HG02610 (cell line): ENCODE measurements around the gene SDR42E2.
"Not testable (repeated sequence)": the region's sequence is repeated elsewhere in the genome, so short reads cannot be mapped to it uniquely, and the experiment has no call there.

Experiments
- ATAC-seq: cut with Tn5 transposase; IDR thresholded peaks from one replicate; pipeline ENCODE4 v1.9.1; 2021; ENCODE audit warnings: mild to moderate bottlenecking, moderate library complexity; ENCODE audit not compliant: unreplicated experiment

Gene SDR42E2

DNA sequence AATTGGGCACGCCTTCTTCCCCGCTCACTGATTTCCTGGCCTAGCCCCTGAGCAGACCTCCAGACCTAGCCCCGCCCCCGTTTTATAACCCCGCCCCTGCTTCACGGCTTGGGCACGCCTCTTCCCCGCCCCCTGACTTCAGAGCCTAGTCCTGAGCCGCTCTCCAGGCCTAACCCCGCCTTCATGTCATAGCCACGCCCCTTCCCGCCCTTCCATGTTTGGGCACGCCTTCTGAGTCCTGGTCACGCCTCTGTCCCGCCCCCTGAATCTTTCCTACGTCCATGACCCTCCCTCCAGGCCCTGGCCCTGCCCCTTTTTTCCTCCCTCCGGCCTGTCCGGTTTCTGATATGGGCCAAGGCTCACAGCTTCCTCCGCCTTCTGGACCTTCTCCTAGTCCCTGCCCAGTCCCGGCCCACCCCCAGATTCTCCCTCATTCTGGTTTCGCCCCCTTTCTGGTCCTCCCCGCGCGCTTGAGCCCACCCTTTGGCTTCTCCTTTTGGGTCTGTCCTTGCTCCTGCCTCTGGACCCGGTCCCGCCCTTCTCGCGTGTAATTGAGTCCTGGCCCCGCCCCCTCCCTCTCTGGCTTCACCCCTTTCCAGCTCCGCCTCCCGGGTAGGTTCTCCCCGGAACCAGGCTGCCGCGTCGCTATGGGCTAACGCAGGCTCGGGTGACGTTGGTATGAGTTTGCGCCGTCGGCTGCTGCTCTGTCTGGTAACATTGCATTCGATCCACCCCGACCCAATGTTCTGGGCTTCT is 28.6 kb downstream of the SDR42E2 start:
- peak; percentile 48 for ATAC-seq

DNA sequence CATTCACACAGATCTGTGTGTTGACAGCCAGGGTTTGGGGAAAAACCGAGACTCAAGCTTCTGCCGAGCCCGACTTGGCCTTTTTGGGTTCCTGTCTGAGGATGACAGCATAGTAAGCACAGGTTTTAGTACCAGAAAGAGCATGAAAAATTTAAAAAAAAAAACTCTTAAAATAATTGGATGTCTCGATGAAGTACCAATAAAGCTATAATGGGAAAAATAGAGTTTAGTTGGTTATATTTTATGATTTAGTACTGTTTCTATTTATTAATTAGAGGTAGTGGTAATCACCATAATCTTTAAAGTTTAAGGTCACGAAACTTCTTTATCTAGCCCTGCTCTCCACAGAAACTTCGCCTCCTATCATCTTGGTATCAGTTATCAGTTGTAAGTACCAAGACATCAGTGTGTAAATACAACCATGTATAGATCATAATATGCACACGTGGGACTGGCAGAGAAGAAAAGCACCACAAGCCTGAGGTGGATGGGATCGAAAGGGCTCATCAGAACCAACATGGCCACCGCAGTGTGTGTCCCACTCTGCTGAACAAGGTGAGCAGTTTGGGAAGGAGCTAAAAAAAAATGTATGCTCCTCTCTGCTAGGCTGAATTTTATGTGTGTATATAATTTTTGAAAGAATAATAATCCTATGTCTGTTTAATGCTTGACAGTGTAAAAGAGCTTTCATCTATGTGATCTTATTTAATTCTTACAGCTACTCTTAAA is 29.4 kb downstream of the SDR42E2 start:
- ATAC-seq: no peak

DNA sequence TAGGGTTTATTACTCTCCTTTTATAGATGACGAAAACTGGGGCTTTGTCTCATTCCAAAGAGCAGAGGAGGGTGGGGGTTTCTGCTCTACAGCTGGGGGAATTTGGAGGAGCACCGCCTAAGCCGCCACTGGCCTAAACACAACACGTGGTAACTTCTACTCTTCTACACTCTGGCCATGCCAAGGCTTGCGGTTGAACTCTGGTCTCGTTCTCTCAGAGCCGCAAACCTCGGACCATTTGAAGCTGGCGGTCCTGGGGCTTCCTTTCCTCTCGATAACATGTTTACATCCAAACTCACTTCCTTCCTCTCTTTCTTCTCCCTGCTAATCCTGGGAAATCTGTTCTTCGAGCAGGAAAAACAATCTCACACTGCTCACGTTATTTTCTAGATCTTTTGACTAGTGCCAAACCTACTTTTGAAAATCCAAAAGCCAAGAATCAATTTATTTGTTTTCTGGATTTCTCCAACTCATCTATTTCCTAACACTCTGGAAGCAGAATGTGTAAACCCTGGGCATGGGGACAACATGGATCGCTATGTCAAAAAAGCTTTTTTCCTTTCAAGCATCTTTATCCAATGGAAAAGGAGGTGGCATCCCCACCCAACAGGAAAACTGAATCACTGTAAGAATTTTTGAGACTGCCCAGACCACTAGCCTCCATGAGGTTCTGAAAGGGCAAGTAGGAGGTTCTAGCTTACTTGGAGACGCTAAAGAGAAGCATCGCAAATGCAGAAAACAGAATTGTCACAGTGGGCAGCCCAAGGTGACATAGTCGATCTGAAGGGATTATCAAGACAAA is 30.2 kb downstream of the SDR42E2 start:
- ATAC-seq: peak; percentile 18

DNA sequence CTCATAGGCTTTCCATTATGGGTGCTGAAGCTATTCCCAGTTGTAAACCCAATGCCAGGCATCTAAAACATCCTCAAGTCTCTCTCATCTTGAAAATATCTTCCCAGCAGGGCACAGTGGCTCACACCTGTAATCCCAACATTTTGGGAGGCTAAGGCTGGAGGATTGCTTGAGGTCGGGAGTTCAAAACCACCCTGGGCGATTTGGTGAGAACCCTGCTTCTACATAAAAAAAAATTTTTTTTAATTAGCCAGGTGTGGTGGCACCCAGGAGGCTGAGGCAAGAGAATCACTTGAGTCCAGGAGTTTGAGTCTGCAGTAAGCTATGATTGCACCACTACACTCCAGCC is 30.7 kb downstream of the SDR42E2 start:
- no peak for ATAC-seq

DNA sequence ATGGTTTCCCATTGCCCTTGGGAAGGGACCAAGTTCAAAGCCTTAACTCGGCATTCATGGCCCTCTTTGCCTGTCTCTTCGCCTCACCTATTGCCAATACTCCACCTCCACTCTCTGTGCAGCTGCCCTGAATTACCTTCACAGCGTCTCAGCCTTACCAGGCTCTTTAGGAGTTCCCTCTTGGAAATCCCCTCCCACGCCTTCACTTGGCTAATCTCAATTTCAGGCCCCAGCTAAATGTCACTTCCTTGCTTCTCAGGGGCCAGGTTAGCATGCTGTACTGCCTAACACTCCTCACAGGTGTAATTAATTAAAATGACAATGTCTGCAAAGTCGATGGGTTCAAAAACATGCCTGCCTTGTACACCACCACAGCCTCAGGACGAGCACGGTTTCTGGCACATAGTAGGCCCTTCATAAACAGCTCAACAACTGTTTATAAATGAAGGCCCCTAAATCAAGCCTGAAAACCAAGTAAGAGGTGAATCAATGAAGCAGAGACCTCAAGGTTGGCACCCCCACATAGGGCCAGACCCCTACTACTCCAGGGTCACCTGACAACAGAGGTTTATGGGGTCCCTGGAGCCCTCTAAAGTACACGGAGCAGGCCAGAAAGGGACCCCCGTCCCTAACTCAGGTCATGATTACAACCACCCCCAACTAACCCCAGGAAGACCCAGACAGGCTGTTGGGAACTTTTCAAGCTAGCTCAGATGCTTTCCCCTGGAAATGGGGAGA is 32.6 kb downstream of the SDR42E2 start:
- ATAC-seq: no peak

DNA sequence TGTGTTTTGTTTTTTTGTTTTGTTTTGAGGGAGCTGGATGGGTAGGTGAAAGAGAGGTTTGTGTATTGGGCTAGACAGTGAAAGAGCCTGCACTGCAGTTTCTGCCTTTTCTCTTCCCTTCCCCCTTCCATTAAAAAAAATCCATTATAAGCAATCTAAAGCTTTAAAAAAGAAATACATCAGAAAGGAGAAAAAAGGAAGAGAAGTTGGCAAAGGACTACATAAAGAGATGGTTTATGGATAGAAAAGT is 33.1 kb downstream of the SDR42E2 start:
- no peak for ATAC-seq

DNA sequence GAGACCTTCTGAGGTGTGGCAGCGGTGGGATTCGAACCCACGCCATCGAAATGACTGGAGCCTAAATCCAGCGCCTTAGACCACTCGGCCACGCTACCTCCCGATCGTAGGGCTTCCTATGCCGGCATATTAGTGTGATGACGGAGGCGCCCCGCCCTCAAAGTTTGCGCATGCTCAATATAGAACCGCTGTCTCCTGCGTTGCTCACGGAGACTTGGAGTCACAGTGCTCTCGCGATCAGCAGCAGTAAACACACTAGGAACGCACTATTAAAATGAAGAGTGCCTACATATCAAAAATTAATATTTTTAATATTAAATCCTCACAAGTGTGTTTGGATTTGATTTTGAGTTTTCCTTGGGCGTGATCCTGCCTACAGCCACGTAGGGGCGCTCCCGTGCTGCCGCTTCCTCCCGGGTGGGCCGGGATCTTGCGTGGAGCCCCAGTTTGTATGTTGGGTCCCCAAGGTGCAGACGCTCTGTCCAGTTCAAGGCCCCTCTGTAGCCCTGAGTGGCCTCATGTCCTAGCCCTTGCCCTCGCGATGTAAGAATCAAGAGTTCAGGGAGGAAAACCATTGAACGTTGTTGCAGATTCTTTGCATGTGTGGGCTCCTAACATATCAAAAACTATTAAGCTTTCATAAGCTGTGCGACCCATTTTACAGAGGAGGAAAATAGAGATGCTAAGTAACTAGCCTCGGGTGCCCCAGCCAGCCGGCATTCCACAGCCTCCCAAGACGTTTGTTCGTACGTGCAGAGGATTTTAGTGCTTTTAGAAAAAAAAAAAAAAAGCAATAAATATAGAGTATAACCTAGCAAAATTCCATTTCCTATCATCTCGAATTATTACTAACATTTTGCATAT is 33.6 kb downstream of the SDR42E2 start:
- ATAC-seq: peak; percentile 16

DNA sequence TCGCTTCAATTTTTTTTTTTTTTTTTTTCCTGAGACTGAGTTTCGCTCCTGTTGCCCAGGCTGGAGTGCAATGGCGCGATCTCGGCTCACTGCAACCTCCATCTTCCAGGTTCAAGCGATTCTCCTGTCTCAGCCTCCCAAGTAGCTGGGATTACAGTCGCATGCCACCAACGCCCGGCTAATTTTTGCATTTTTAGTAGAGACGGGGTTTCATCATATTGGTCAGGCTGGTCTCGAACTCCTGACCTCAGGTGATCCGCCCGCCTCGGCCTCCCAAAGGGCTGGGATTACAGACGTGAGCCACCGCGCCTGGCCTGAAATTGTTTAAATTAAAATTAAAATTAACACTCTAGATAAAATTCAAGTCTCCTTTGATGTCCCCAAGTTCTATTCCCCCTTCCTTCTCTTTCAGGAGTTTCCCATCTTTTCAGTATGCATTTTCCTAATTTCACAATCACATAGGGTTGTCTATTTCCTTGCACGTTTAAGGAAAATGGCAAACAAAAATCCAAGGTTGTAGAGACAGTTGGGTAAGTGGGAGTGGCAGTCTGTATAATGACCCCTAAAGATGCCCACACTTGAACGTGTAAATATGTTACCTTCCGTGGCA is 34.4 kb downstream of the SDR42E2 start:
- not testable (repeated sequence) for ATAC-seq

DNA sequence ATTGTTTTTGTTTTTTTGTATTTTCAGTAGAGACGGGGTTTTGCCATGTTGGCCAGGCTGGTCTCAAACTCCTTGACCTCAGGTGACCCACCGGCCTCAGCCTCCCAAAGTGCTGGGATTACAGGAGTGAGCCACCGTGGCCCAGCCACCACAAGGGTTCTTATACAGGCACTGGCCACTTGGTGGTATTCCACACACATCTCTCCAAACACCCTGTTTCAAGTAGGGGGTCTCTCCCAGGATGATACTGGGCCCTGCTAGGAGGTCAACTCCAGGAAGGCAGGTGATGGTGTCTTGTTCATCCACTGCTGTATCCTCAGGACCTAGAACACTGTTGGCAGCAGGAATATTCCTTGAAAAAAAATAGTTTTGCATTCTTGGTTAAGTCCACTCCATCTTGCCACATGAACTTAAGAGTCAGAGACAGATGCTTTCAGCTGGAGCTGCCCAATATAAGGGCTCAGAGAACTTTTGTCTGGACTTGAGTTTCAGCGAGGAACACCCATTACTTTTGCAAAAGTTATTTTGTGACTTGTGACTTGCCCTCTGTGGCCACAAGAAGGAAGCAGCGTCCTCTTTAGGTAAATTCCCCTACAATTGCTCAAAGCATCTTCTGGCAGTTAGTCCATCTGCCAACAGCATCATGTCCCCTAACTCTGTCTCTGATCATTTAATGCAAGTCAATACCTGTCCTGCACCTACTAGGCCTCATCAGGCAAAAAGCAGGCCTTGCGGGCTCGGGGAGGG is 36.4 kb downstream of the SDR42E2 start:
- ATAC-seq: no peak

DNA sequence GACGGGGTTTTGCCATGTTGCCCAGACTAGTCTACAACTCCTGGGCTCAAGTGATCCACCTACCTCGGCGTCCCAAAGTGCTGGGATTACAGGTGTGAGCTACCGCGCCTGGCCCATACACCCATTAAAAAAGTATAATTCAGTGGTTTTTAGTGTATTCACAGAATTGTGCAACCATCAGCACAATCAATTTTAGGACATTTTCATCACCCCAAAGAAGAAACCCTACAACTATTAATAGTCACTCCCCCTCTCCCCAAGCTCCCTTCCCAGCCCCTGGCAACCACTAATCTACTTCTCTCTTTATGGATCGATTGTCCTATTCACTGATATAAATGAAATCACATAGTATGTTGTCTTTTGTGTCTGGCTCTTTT is 39.9 kb downstream of the SDR42E2 start:
- ATAC-seq: no peak

DNA sequence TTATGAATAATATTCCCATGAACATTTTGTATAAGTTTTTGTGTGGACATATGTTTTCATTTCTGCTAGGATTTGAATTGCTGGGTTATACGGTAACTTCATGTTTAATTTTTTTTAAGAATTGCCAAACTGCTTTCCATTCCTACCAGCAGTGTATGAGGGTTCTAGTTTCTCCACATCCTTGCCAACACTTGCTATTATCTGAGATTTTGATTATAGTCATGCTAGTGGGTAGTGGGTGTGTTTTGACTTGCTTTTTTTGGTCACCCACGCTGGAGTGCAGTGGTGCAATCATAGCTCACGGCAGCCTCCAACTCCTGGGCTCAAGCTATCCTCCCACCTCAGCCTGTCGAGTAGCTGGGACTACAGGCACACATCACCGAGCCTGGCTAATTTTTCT is 40.8 kb downstream of the SDR42E2 start:
- no peak for ATAC-seq

DNA sequence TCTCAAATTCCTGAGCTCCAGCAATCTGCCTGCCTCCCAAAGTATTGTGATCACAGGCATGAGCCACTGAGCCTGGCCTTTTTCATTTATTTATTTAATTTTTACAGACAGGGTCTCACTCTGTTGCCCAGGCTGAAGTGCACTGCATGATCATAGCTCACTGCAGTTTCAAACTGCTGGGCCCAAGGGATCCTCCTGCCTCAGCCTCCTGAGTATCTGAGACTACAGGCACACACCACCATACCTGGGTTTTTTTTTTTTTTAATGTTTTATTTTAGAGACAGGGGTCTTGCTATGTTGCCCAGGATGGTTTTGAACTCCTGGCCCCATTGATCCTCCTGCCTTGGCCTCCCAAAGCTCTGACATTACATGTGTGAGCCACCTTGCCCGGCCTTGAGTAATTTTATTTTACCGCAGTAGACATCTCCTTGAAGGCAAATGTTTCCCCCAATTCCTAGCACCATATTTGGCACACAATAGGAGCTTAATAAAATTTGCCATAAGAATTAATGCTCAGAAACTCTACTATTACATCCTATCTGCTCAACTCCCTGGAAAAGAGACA is 41.9 kb downstream of the SDR42E2 start:
- ATAC-seq: no peak

DNA sequence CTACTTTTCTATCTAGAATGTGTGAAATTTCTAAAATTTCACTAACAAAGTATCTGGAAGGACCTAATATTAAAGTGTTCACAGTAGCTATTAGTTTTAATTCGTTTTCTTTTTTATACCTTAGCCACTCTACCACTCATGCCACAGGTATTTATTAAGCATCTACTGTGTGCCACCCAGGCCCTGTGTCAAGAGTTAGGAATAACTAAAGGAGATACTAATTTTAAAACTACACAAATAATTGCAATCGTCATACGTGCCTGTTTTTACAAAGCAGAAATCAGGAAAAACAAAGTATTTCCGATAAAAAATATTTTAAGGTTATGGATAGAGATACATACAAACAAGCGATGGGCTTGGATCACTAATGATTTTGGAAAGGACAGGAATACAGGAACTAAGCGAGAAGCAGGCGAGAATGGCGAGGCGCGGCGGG is 43.3 kb downstream of the SDR42E2 start:
- no peak for ATAC-seq

DNA sequence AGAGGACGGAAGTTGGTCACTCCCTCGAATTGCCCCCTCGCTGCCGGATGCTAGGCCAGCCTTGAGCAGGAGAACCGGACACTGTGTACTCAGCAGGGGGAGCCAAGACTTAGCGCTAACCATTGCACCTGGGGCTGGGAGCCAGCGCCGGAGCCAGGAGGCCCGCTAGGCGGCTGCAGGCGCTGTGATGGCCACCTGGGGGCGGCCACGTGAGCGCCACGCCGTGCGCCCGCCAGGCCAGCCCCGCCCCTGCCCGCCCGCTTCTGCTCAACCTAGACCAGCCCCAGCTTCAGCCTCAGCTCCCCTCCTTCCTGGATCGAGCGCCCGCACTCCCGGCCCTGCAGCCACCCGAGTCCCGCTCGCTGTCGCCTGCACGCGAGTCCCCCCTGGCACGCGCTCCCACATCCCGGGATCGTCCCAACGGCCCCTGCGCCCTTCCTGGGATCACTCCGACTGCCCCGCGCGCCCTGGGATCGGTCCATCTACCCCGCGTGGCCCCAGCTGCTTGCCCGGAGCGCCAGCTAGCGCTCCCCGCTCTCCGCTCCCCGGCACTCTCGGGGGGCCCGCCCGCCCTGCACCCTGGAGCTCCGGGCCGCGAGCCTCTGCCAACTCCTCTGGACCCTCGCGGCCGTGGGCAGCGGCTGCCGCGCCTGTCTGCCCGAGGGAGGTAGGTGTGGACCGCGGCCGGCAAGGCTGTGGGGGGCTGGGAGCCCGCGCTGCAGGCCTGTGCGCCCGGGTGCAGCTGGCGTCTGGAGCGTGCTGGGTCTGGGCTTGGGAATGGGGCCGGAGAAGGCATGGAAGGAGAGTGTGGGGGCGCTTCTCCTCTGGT is 43.9 kb downstream of the SDR42E2 start, which contains the start of gene EEF2K:
Gene EEF2K (plus strand): TSS at position 266 of the 829 bp plus-strand sequence. CDS start 19,452 bp downstream, outside the sequence.
- peak; percentile 81 for ATAC-seq

DNA sequence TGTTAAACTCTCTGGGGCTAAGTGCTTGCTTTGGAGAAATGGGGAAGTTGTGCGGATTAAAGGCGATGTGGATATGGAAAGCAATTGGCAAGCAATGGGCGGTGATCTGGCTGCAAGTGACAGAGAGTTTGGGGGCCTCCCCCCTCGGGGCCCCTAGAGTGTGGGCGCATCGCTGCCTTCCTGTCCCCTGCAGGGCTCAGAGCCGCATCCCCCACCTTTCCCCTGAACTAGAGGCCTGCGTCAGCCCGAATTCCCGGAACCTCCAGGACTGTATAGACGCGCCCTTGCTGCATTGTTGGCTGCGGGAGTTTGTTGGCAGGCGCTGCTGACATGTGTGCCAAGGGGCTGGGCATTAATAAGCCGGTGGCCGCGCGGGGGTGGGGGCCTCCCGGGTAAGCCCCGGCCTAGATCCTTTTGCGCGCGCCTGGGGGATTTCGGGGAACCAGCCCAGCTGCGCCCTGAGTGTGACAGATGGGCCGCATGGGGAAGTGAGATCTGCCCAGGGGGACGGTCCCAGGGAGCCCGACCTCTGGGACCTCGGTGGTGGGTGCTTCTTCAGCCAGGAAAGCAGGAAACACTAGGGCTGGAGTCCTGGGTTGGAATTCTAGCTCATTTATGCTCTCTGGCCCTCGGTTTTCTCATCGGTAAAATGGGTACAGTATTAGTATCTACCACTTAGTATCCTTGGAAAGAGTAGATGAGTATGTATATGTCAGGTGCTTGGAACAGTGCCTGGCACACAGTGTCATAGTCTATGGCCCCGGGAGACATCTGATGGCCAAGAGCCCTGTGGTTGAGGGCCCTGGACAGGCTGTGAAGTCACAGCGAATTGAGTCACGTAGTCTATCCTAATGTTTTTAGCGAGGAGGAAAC is 44.8 kb downstream of the SDR42E2 start:
- peak; percentile 47 for ATAC-seq

DNA sequence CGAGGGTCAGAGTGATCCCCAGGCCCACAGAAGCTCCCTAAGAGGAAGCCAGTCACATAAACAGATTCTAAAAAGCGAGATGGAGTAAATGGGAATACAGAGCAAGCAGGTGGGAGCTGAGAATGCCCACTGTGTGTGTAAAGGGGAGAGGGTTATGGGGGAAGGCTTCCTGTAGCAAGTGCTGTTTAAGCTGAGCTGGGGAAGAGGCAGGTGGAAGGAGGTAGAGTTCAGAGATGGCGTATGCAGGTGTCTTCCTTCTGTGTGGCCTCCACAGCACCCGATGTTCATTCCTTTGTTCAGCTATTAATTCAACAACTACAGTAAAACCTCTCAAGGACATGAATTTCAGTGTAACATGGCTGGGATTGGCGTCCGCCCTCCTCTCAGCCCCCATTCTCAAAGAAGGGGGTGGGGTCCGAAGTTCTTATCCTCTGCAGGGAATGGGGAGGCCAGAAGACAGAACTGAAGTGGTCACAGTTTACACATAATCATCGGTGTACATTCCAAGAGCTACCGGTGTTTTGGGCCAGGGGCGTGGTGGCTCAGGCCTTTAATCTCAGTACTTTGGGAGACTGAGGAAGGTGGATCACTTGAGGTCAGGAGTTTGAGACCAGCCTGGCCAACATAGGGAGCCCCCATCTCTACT is 45.5 kb downstream of the SDR42E2 start:
- ATAC-seq: no peak
